Muscle layer of colon (tissue), 2 donors: ENCODE measurements around the gene KRTAP5-1.
"Not testable (repeated sequence)": the region's sequence is repeated elsewhere in the genome, so short reads cannot be mapped to it uniquely, and the experiment has no call there.

Experiments
- H3K27ac ChIP-seq: one replicate; pipeline ENCODE4 v1.7.0; 2013; ENCODE audit warnings: low read depth, mild to moderate bottlenecking, low read length, moderate library complexity
- H3K27me3 ChIP-seq, 2 donors: one replicate each; pipeline ENCODE4 v1.7.0; 2013; ENCODE audit warnings: low read length in 2 of 2, mild to moderate bottlenecking in 2 of 2; ENCODE audit not compliant: insufficient read depth in 2 of 2, control insufficient read depth in 1 of 2
- H3K36me3 ChIP-seq: one replicate; pipeline ENCODE4 v1.7.0; 2013; ENCODE audit warnings: mild to moderate bottlenecking, low read length; ENCODE audit not compliant: insufficient read depth
- H3K4me1 ChIP-seq: one replicate; pipeline ENCODE4 v1.7.0; 2013; ENCODE audit warnings: mild to moderate bottlenecking, low read length; ENCODE audit not compliant: insufficient read depth
- H3K4me3 ChIP-seq, 2 donors: one replicate each; pipeline ENCODE4 v1.7.0; 2013; ENCODE audit warnings: low read length in 2 of 2, low read depth in 1 of 2, mild to moderate bottlenecking in 1 of 2, moderate library complexity in 1 of 2
- H3K9ac ChIP-seq: one replicate; pipeline ENCODE4 v1.7.0; 2013; ENCODE audit warnings: low read length
- H3K9me3 ChIP-seq: one replicate; pipeline ENCODE4 v1.7.0; 2013; ENCODE audit warnings: mild to moderate bottlenecking, low read length
- donor health status: abdominal sarcoma.
- donor health status: Adenocarcinoma of cecum.

KRTAP5-1 gene

DNA sequence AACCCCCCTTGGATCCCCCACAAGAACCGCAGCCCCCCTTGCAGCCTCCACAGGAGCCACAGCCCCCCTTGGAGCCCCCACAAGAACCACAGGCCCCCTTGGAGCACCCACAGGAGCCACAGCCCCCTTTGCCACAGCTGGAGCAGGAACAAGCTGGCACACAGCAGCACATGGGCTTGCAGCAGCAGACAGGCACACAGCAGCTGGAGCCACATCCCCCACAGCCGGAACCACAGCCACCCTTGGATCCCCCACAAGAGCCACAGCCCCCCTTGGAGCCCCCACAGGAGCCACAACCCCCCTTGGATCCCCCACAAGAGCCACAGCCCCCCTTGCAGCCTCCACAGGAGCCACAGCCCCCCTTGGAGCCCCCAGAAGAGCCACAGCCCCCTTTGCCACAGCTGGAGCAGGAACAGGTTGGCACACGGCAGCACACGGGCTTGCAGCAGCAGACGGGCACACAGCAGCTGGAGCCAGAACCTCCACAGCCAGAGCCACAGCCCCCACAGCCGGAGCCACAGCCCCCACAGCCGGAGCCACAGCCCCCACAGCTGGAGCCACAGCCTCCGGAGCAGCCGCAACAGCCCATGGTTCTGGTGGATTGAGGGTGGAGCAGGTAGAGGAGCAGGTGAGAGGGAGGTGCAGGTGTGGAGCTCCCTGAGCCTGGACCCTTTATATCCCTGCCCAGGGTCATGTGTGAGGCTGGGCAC is at the start of gene KRTAP5-1:
TSS of gene KRTAP5-1 (minus strand) at position 623 of the 710 bp plus-strand sequence. CDS start at position 589, 34 bp downstream.
- not testable (repeated sequence) for H3K27me3 ChIP-seq, H3K36me3 ChIP-seq, H3K27ac ChIP-seq, H3K4me3 ChIP-seq, H3K4me1 ChIP-seq, H3K9me3 ChIP-seq, H3K9ac ChIP-seq

DNA sequence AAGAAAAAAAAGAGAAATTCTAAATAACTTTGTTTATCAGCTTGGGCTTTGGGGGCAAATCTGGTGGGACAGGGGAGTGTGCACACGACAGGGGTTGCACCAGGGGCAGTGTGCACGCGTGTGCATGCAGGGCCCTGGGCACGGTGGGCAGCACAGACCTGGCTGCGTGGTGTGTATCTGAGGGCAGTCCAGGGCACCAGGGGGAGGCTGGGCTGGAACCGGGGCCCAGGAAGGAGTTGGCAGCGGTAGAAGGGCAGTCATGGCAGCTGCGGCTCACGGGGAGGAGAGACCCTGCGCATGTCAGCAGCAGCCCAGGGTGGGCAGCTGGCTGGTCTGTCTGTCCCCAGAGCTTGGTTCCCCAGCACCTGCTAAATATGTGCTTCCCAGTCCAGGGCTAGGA is 48.8 kb upstream of the KRTAP5-1 start:
- Histone ChIP-seq H3K4me3 (no peak overlapping the region), H3K9ac (no peak overlapping the region), H3K9me3 (no peaks in the 10 kb centered on the region), H3K27me3 (peaks cover 10 to 12% of the 10 kb centered on the region in 2 donors), H3K27ac (no peak overlapping the region), H3K36me3 (no peaks in the 10 kb centered on the region), H3K4me1 (no peaks in the 10 kb centered on the region)

DNA sequence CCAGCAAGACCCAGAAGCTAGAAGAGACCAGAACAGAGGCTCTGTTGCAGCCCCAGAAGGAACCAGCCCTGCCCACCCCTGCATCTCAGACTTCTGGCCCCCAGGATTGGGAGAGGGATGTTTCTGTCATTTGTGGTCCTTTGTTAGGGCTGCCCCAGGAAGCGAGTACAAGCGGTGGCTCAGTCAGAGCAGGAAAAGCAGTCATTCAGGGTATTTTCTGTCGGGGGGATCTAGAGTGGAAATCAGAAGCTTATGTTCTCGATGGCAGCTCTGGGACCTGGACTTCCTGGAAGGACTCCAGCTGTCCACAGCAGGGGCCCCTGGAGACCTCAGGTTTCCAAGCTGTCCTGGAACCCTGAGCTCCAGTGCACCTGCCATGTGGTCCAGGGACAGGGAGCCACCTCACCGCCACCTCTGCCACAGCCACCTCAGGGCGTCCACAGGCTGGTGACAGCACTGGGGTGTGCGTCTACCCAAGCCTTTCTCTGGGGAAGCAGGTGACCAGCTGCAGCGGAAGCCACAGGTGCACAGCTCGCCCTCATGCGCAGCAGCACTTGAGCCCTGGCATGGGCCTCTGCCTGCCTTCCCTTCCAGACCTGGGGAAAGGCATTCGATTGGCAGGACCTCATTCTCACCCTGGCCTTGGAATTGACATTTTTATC is 47.1 kb upstream of the KRTAP5-1 start:
- H3K27ac ChIP-seq: no peak overlapping the region
- no peaks in the 10 kb centered on the region for H3K9me3 ChIP-seq
- H3K4me1 ChIP-seq: no peaks in the 10 kb centered on the region
- H3K27me3 ChIP-seq: peaks cover 10 to 18% of the 10 kb centered on the region in 2 donors
- H3K36me3 ChIP-seq: no peaks in the 10 kb centered on the region
- H3K9ac ChIP-seq: no peak overlapping the region
- H3K4me3 ChIP-seq: no peak overlapping the region

GRCh38 chr11:1631066-1631568 is 46.0 kb upstream of the KRTAP5-1 start:
- no peak overlapping the region for H3K9ac ChIP-seq
- H3K27me3 ChIP-seq: peaks cover 10 to 18% of the 10 kb centered on the region in 2 donors
- H3K4me1 ChIP-seq: no peaks in the 10 kb centered on the region
- no peak overlapping the region for H3K4me3 ChIP-seq
- no peaks in the 10 kb centered on the region for H3K9me3 ChIP-seq
- no peaks in the 10 kb centered on the region for H3K36me3 ChIP-seq
- H3K27ac ChIP-seq: no peak overlapping the region

- peaks cover 10 to 18% of the 10 kb centered on the region in 2 donors for H3K27me3 ChIP-seq
- H3K9ac ChIP-seq: no peak overlapping the region
These were observed 45.2 kb upstream of the KRTAP5-1 start for GRCh38 chr11:1630271-1630670.

DNA sequence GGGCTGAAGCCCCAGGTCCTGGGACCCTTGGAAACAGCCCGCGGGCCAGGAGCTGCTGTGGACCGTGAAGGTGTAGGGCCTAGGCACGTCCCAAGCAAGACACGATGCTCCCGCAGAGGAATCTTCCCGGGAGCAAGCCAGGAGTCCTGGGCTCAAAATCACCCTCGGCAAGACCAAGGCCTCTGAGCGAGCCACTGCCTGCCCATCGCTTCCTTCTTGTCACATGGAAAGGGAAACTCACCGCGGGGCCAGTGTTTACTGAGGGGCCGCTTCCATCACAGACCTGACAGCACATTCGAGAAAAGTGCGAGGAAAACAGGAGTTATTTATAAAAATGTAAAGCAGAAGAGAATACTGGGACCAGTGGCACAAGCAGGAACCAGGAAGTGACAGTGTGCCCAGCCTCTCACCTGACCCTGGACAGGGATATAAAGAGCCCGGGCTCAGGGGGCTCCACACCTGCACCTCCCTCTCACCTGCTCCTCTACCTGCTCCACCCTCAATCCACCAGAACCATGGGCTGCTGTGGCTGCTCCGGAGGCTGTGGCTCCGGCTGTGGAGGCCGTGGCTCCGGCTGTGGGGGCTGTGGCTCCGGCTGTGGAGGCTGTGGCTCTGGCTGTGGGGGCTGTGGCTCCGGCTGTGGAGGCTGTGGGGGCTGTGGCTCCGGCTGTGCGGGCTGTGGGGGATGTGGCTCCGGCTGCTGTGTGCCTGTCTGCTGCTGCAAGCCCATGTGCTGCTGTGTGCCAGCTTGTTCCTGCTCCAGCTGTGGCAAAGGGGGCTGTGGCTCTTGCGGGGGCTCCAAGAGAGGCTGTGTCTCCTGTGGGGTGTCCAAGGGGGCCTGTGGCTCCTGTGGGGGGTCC is 44.5 kb upstream of the KRTAP5-1 start, which contains the start of gene KRTAP5-5:
TSS of gene KRTAP5-5 (plus strand) at position 450 of the 860 bp plus-strand sequence. CDS start at position 516, 66 bp downstream.
- no peak within 1 kb of the TSS for H3K4me3 ChIP-seq
- no peak within 1 kb of the TSS for H3K9ac ChIP-seq
- H3K4me1 ChIP-seq: no peaks in the 10 kb centered on the region
- H3K27me3 ChIP-seq: peaks cover 10 to 18% of the 10 kb centered on the region in 2 donors
- H3K27ac ChIP-seq: no peak within 1 kb of the TSS
- H3K36me3 ChIP-seq: no peaks in the 10 kb centered on the region
- H3K9me3 ChIP-seq: no peaks in the 10 kb centered on the region

More at GRCh38 chr11:1630271-1630670, 45.2 kb upstream of the KRTAP5-1 start:
- Histone ChIP-seq H3K27ac (no peak overlapping the region), H3K9me3 (no peaks in the 10 kb centered on the region), H3K36me3 (no peaks in the 10 kb centered on the region), H3K4me3 (no peak overlapping the region), H3K4me1 (no peaks in the 10 kb centered on the region)

DNA sequence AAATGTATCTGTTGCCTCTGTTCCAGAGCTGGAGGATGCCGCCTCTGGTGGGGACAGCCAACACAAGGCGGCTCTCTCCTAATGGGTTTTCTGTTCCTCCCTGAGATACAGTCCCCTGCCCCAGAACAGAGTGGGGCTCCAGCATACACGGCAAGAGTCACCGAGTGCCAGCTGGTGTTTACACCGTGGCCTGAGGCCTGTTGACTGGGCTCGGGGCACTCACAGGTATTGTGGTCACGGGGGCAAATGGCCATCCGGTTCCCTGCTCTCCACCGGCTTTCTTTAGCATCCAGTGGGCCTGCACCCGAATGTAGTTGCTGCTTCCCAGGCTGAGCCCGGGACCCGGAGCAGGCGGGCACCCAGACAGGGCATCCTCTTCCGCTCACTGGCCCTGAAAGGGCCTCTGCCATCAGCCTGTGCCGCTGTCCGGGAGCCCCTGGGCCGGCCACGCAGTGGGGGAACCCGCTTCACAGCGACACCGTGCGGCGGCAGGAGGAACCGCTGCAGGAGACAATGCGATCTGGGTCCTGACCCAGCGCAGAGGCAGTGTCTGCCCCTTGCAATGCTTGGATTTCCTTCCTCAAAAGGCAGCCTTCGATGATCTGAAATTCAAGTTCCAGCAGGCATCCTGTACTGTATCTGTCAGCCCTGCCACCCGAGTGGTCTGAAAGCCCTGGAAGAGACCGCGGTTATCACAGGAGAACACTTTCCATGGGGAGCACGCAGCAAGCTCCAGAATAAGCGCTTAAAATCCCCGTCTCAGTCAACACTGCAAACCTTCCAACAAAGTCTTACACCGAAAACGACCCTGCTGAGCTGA is 43.6 kb upstream of the KRTAP5-1 start:
- Histone ChIP-seq H3K4me1 (no peaks in the 10 kb centered on the region), H3K27ac (no peak overlapping the region), H3K9ac (no peak overlapping the region), H3K27me3 (peaks cover 10 to 18% of the 10 kb centered on the region in 2 donors), H3K9me3 (no peaks in the 10 kb centered on the region), H3K36me3 (no peaks in the 10 kb centered on the region), H3K4me3 (no peak overlapping the region)

DNA sequence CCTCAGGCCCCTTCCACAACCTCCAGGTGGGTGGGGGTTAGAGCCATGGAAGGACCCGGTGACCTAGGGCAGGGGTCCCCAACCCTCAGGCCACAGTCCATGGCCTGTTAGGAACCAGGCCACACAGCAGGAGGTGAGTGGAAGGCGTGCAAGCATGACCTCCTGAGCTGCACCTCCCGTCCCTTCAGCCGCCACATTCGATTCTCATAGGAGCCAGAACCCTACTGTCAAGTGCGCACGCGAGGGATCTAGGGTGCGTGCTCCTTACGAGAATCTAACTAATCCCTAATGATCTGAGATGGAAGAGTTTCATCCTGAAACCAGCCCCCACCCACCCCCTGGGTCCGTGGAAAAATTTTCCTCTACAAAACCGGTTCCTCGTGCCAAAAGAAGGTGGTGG is 40.5 kb upstream of the KRTAP5-1 start:
- no peaks in the 10 kb centered on the region for H3K36me3 ChIP-seq
- H3K9me3 ChIP-seq: no peaks in the 10 kb centered on the region
- H3K4me1 ChIP-seq: no peaks in the 10 kb centered on the region
- peaks cover 2 to 13% of the 10 kb centered on the region in 2 donors for H3K27me3 ChIP-seq
- no peak overlapping the region for H3K4me3 ChIP-seq
- H3K27ac ChIP-seq: no peak overlapping the region
- H3K9ac ChIP-seq: no peak overlapping the region

GRCh38 chr11:1624621-1625020 is 39.5 kb upstream of the KRTAP5-1 start:
- Histone ChIP-seq H3K4me3 (no peak overlapping the region), H3K36me3 (no peaks in the 10 kb centered on the region), H3K27me3 (peaks cover 0 to 13% of the 10 kb centered on the region in 2 donors), H3K9ac (no peak overlapping the region), H3K4me1 (no peaks in the 10 kb centered on the region), H3K27ac (no peak overlapping the region), H3K9me3 (no peaks in the 10 kb centered on the region)

GRCh38 chr11:1623716-1624115 is 38.6 kb upstream of the KRTAP5-1 start:
- Histone ChIP-seq H3K9me3 (no peaks in the 10 kb centered on the region), H3K4me3 (no peak overlapping the region), H3K27me3 (peaks cover 0 to 4% of the 10 kb centered on the region in 2 donors), H3K4me1 (no peaks in the 10 kb centered on the region), H3K27ac (no peak overlapping the region), H3K36me3 (no peaks in the 10 kb centered on the region), H3K9ac (no peak overlapping the region)
